ENCODE results near the gene SIPA1L3.

Gene SIPA1L3

DNA sequence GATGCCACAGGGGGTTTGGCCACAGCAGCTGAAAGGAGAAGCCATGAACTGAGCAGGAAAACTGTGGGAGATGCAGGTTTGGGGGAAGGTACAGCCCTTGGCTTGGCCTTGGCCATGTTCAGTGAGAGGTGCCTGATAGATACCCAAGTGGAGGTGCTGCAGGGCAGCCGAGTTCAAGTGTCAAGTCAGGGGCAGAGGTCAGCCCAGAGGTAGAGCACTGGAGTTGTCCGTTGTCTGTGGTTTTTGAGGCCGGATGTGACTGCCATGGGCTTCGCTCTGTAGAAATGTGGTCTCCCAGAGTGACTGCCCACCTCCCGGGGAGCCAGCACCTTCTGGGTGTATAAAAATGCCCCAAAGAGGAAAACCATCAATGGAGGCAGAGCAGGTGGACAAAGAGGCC, 251.7 kb downstream of the SIPA1L3 start:
- no peak for DNase-seq

DNA sequence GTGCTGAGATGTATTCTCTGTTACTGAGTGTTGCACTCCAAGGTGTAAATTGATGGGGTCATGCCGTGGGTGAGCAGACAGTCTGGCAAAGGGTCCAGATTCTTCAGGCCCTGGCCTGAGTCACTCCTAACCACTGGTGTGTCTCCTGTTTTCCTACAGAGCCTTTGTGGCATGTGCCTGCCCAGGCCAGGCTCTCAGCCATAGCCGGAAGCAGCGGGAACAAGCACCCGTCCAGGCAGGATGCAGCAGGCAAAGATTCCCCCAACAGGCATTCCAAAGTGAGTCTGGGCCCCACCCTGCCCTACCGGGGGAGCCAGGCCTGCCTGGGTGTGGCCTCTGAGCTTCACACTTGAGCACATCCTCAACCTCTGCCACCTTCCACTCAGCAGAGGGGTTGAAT, 255.1 kb downstream of the SIPA1L3 start:
- DNase-seq: no peak

DNA sequence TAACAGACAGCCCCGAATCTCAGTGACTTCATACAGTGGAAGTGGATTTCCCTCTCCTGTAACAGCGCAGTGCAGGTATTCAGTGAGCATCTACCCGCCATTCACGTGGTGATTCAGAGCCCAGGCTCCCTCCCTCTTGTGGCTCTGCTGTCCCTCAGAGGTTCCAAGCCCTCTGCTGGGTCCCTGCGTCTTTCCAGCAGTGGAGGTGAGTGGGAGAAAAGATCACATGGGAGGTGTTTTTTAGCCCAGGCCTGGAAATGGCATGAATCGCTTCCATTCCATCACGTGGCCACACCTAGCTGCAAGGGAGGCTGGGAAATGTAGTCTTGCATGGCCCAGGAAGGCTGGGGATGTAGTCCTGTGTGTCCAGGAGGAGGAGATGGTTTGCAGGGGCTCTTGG, 255.6 kb downstream of the SIPA1L3 start:
- no peak for DNase-seq

DNA sequence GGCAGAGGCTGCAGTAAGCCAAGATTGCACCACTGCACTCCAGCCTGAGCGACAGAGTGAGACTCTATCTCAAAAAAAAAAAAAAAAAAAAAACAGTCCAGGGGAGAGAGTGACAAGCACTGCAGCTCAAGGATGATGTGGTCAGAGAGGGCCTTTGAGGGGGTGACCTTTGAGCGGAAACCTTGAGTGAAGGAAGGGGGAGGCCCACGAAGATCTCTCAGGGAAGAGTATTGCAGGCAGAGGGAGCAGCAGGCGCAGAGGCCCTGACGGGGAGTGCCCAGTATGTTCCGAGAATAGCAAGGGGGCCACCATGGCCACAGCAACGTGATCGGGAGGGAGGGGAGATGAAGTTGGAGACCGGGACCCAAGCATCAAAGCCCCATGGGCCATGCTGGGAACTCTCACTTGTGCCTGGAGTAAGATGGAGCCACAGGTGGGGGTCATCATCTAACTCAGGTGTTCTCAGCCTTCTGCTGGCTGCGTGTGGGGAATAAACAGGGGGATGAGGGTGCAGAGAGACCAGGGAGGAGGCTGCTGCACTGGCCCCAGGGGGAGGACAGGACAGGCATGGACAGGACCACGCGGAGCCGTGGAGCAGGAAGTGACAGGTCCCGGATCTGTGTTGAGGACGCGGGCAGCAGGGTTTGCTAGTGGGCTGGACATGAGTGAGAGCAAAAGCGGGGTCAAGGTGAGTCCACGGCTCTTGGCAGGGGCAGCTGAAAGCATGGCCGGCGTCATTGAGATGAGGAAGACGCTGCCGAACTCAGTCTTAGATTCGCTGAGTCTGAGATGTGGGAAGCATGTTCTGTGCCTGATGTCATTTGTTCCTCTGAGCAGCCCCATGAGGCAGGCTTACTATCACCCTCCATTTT, 256.6 kb downstream of the SIPA1L3 start:
- no peak for DNase-seq

DNA sequence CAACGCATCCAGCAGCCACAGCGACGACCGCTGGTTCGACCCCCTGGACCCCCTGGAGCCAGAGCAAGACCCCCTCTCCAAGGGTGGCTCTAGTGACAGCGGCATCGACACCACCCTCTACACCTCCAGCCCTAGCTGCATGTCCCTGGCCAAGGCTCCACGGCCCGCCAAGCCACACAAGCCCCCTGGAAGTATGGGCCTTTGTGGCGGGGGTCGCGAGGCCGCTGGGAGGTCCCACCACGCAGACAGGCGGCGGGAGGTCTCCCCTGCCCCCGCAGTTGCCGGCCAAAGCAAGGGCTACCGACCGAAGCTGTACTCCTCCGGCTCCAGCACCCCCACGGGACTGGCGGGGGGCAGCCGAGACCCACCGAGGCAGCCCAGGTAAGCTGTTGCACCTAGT, 257.5 kb downstream of the SIPA1L3 start:
- DNase-seq: no peak

DNA sequence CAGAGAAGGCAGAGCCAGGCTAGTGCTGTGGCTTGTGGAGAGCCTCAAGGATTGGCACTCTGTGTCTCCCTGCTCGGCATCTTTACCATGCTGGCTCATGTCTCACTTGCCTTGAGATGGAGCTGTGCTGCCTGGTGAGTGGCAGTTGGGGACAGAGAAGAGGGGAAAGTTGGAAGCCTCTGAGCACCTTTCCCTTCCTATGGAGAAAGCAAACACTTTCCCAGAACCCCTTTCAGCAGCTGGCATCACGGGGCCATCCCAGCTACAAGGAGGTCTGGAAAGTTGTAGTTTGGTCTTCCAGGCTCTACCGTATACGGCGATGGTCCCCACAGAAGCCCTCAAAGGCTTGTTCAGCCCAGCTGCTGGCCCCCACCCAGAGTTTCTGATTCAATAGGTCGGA, 258.3 kb downstream of the SIPA1L3 start:
- DNase-seq: no peak

DNA sequence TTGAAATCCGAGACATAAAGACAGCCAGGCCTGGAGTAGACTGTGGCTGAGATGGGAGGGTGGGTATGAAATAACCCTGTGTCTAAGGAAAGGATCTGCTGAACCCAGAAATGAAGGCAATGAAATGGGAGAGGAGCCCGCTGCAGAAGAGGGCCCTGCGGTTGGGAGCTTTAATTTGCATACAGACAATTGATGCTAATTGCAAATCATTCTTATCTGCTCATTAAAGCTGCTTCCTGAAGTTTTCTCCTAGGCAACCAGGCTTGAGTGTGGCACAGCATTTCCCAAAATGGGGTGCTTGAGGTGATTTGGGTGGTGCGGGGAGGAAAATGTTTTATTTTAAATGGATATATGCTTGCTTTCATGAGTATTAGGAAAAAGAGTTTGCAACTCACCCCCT, 261.6 kb downstream of the SIPA1L3 start:
- peak; percentile 82 for DNase-seq

DNA sequence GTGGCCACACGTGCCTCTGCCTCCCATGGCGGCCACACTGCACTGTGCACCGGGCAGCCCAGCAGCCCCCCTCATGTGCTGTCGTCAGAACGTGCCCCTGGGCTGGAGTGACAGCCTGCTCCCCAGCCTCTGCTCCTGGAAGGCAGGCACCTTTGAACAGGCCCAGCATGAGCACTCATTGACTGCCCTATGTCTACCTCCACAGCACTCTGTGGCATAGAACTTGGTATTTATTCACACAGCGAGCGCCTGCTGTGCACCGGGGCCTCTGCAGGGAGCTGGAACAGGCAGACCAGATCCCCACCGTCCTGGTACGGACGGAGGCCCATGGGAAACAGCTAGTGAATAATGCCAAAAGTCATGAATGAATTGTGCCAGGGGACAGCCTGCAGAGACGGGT, 263.3 kb downstream of the SIPA1L3 start:
- no peak for DNase-seq

DNA sequence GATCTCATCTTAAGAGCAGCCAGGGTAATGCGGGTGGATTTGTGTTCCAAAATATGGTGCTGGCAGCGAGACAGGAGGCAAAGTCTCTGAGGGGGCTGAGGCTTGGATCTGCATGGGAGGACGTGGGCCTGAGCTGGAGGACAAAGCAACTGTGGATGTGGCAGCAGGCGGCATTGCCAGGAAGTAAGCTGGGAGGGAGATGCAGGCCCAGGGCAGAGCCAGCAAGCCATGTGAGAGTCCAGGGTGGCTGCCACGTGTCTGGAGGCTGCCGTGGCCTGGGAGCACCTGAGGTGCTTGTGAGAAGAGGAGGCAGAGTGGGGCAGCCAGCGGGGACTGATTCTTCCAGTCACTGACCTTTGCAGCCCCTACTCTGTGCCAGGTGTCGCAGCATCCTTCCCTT, 265.0 kb downstream of the SIPA1L3 start:
- no peak for DNase-seq

DNA sequence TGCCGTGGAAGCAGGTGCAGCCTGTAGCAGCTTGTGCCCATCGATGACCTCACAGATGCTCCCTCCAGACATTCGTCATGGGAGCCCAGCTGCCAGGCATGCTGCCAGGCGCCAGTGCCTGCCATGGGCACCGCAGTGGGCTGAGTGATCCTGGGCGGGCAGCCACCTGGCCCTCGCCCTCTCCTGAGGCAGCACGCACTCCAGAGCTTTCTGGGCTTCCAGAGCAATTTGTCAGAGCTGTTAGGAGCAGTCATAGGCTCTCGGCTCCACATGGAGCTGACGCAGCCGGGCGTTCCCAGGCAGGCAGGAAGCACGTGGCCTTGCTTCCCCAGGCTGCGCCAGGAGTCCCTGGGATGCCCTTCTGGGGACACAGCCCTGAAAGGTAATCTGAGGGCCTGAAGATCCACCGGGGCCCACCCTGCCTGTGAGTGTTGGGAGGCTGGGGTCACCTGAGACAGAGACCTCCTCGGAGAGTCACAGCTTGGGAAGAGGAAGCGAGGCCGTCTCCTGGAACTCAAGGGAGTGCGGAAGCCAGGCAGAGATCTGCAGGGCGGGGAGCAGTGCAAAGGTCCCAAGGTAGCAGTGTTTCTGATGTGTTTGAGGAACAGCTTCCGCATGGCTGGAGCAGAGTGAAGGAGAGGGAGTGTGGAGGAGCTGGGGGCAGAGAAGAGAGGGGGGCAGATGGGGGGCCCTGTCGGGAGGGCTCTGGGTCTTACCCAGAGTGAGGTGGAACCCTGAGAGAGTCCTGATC, 266.5 kb downstream of the SIPA1L3 start:
- peak; percentile 53 for DNase-seq

DNA sequence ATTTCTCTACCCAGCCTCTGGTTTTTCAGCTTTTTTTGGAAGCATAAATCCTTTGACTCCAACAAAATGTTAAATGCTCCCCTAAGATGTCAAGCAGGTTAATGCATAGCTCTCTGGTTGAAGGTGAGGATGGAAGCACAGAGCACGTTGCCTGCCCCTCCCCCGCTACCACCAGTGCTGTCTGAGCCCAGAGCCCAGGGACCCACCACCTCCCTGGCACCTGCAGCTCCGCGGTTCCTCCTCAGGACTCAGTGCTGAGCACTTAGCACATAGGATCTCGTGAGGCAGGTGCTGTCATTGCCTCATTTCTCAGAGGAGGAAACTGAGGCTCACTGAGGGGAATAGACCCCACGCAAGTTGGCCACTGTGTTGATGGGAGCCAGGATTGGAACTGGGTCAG, 268.4 kb downstream of the SIPA1L3 start:
- no peak for DNase-seq

DNA sequence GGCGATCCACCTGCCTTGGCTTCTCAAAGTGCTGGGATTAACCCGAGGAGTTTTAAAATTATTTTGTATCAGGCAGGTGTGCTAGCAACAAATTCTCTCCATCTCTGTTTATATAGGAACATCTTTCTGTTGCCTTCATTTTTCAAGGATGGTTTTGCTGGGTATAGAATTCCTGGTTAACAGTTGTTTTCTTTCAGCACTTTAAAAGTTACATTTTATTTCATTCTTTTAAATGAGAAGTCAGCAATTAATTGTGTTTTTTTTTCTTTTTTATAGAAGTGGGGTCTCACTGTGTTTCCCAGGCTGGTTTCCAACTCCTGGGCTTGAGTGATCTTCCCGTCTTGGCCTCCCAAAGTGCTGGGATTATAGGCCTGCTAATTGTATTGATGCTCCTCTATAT, 273.1 kb downstream of the SIPA1L3 start:
- DNase-seq: no peak

DNA sequence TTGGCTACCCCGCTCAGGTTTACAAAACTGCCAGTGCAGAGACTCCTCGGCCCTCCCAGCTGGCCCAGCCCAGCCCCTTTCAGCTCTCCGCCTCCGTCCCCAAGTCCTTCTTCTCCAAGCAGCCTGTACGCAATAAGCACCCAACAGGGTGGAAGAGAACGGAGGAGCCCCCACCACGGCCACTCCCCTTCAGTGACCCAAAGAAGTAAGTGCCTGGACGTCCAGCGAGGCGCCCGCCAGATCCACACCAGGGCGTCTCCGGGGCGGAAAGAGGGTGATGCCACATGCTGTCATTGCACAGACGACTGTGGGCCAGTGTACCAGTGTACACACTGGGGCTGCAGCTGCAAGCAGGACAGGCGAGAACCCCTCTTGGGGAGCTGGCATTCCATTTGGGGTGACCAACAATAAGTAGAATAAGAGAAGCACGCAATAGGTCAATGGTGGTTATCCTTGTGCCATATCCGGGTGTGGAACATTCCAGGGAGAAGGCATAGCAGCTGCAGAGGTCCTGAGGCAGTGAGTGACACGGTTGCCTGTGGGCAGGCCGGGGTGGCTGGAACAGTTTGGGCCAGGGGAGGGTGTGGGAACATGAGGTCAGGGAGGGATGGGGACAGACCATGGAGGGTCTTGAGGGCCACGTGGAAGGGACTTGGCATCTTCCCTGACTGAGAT, 275.7 kb downstream of the SIPA1L3 start:
- DNase-seq: no peak

DNA sequence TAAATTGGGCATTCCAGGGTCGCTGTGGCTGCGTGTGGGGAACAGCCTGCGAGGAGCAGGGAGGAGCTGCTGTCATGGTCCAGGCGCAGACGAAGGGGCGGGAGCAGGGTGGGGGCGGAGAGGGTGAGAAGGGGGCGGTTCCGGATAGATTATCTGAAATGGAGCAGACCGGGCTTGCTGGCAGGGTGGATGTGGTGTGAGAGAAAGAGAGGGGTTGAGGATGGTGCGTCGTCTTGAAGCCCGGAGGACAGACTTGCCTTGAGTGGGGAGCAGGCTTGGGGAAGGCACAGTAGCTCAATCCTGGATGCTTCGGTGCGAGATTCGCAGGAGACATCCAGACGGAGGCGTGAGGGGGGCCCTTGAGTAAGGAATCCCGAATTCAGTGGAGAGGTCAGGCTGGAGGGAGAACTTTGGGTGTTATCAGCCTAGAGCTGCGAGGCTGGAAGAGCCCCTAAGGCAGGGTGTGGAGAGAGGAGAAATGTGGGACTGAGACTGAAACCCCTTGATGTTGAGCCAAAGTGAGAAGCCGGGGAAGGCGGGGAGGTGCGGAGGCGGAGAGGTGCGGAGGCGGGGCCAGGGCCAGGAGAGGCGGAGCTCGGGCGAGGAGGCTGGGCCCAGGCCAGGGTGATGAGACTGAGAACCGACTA, 276.4 kb downstream of the SIPA1L3 start:
- DNase-seq: no peak

DNA sequence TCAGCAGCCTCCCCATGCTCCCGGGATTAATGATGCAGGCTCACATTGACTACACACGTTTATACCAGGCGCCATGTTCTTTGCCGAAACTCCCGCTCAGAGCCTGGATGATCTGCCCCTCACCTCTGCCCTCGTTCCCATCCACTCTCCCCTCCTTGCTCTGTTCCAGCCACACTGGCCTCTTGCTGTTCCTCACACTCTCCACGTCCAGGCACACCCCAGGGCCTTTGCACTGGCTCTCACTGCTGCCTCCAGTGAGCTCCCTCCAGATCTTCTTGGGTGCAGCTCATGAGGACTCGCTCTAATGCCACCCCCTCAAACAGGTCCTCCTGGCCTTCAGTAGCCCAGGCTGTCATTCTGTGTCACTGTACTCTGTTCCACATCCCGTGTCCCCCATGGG, 277.8 kb downstream of the SIPA1L3 start:
- DNase-seq: no peak

DNA sequence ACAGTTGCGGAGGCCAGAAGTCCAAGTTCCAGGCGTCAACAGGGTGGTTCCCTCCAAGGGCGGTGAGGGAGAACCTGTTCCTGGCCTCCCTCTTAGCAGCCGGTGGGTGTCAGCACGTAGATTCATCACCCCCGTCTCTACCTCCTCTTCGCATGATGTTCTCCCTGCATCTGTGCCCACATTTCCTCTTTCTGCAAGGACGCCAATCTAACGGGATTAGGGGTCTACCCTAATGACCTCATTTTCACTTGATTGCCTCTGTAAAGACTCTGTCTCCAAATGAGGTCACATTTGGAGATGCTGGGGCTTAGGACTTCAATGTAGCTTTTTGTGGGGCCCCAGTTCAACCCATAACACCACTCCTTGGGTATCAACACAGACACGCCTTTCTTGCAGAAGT, 278.6 kb downstream of the SIPA1L3 start:
- no peak for DNase-seq

DNA sequence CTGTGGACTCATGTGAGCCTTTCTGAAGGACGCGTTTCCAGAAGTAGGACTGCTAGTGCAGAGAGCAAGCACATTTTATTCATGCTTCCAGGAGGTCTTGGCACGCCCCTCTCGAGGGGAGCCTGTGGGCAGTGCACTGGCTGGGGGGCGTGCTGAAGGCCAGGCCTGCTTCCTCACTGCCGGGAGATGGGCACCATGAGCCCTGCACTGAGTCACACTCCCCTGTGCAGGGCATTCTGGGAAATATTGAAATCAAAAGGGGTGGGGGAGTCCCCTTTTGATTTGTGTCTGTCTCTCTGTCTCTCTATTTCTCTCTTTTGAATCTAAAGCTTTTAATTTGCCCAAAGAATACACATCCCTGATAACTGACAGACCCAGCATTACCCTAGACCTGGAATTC, 283.1 kb downstream of the SIPA1L3 start:
- no peak for DNase-seq

DNA sequence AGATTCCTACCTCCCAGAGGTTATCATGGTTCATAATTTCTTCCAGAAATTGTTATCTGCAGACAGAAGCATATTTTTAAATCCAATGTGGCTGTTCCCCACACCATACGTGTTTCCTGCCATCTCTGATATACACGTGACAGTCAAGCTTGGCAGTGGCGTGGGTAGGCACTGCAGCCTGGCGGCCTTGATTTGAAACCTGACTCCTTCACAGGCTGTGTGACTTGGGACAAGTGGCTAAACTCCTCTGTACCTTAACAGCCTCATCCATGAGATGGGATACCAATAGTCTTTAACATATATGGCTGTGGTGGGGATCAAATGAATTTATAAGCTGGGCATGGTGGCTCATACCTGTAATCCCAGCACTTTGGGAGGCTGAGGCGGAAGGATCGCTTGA, 283.8 kb downstream of the SIPA1L3 start:
- no peak for DNase-seq

DNA sequence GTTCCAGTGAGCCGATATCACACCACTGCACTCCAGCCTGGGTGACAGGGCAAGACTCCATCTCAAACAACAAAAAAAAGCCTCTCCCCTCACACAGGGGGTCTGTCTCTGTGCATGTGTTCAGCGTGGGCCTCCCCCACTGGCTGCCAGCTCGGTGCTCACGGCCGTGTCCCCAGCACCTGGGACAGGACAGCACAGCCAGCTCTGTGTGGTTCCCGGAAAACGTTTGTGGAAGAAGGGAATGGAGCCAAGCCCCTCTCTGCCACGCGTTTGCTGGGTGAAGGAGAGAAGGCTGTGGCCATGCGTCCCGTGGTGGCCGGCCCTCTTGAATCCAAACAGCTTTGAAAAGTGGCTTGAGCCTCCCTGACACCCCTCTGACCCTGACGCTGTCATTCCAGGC, 284.7 kb downstream of the SIPA1L3 start:
- DNase-seq: no peak

DNA sequence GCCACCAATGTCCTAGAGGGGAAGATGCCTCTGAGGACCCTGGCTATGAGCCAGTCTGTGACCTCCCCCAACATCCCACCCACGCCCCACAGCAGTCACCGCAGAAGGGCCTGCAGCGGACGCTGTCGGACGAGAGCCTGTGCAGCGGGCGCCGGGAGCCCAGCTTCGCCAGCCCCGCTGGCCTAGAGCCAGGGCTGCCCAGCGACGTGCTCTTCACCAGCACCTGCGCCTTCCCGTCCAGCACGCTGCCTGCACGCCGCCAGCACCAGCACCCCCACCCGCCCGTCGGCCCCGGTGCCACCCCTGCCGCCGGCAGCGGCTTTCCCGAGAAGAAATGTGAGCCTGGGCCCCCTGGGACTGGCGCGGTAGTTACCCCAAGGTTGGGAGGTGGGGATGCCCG, 286.4 kb downstream of the SIPA1L3 start:
- DNase-seq: peak; percentile 50

DNA sequence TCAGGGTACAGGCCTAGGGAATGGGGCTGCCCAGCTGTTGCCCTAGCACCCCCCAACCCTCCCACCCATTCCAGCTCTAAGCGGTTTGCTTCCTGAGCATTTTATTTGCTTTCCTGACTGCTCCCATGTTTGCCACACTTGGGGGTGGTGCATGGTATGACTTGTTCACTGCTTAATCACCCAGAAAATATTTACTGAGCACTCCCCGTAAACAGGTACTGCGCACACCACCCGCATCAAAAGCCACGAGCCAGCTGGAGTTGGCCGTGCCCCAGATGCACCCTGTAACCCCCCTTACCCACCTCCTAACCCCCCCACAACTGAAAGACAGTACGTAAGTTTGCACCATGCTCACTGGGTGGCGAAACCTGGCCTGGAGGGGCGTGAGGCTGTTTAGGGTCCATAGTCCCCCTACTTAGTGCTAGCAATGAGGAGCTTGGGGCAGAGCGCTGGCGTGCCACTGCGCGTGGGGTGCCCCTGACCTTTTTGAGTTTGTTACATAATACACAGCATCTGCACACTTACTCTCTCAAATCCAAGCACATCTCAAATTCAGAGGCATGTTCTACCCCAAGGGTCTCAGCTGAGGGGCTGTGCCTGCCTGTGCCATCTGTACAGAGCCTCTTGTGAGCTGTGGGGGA, 287.2 kb downstream of the SIPA1L3 start:
- DNase-seq: no peak

DNA sequence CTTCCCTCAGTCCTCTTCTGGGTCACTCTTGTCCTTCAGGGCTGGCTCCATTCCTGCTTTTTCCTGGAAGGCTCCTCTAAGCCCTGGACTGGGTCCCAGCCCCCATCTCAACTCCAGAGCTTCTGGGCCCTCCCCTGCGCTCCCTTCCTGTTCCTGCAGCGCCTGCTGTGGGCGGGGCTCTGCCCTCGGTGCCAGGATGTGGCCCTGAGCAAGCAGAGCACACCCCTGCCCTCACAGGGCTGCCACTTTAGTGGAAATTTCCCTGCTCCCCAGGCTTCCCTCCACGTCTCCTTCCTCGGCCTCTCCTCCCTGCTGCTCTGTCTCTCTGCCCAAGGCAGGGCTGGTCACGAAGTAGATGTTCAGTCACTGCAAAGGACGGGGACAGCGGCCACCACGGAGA, 288.2 kb downstream of the SIPA1L3 start:
- DNase-seq: no peak

Data from NCI-H1436 (cell line).